ENCODE results near the gene ATXN10.

Gene ATXN10

DNA sequence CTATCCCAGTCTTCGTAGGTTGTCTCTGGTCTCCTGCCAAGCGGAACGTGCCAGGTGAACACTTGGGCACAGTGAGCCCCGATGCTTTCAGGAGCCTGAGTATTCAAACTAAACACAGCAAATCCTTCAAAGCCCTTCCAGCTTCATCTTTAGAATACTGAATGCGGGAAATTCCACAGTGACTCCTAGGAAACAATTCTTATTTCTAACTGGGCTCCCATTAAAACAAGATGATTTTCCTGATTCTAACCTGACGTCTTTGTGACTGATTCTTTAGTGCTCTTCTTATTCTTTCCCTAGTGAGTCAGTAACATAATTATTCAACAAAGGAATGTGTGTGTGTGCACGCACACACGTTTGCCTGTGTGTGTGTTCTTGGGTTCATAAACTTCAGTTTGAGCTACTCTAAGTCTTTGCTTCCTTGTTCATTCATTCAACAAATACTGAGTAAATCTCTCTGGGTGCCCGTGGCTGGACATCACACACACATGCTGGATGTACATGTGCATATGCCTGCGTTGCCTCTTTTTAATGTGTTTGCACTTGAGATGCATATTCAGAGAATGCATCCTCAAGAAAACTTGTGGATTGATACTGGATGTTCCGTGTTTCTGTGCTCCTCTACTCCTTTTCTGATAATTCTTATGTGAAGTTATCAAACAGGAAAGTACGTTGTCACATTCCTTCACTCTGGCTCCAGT, 170.8 kb downstream of the ATXN10 start:
- DNase-seq (ENCODE audit: extremely low spot score): no peak
- ChIA-PET POLR2A (no interaction called here), CTCF (no interaction called here)
- no peak for TF ChIP-seq SUZ12 (IDR thresholded peaks at IDR 0.05)
- TF ChIP-seq NFRKB (IDR thresholded peaks at IDR 0.05): no peak
- TF ChIP-seq ARNT (IDR thresholded peaks at IDR 0.05): no peak
- no peak for TF ChIP-seq FOXA1 (IDR thresholded peaks at IDR 0.05)

DNA sequence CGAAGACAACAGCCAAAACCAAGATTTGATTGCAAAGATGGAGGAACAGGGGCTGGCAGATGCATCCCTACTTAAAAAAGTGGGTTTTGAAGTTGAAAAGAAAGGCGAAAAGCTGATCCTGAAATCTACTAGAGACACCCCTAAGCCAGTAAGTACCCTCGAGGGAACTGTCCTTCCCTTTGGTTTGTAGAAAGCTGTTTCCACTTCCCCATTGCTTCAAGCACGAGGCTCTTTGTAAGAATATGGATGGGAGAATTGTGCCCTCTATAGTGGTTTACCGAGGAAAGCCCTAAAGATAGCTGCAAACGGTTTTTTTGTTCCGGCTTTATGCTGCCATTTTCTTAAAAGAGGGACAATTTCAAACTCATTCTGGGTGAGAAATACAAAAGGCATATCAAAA, 171.4 kb downstream of the ATXN10 start:
- TF ChIP-seq CTBP1 (IDR thresholded peaks at IDR 0.05; ENCODE audit: borderline replicate concordance) (no peak), ZNF384 (IDR thresholded peaks at IDR 0.05) (no peak), PKNOX1 (IDR thresholded peaks at IDR 0.05) (no peak), NFRKB (IDR thresholded peaks at IDR 0.05) (no peak), ARNT (IDR thresholded peaks at IDR 0.05) (no peak), ELF4 (IDR thresholded peaks at IDR 0.05) (no peak), FOXM1 (IDR thresholded peaks at IDR 0.05; ENCODE audit: borderline replicate concordance) (no peak), BHLHE40 (IDR thresholded peaks at IDR 0.05; ENCODE audit: borderline replicate concordance) (no peak), LEF1 (IDR thresholded peaks at IDR 0.05; ENCODE audit: borderline replicate concordance) (no peak), HDGF (IDR thresholded peaks at IDR 0.05; ENCODE audit: borderline replicate concordance) (no peak), FOXK2 (IDR thresholded peaks at IDR 0.05) (no peak), FOXA1 (IDR thresholded peaks at IDR 0.05) (no peak), TARDBP (IDR thresholded peaks at IDR 0.05) (no peak), SUZ12 (IDR thresholded peaks at IDR 0.05) (no peak)
- no peak for DNase-seq (ENCODE audit: extremely low spot score)
- CTCF ChIA-PET: no interaction called here

GRCh38 chr22:45843986-45844385, 172.4 kb downstream of the ATXN10 start:
- DNase-seq (ENCODE audit: extremely low spot score): no peak
- POLR2A ChIA-PET: no interaction called here
- CTCF ChIA-PET: interaction anchor here (0.7 kb wide), 1 partner anchor 20 kb away, joined by 3 read pairs; no protein-coding TSS in a partner anchor
- TF ChIP-seq BHLHE40 (IDR thresholded peaks at IDR 0.05; ENCODE audit: borderline replicate concordance): no peak
- TF ChIP-seq HDGF (IDR thresholded peaks at IDR 0.05; ENCODE audit: borderline replicate concordance): no peak
- TF ChIP-seq ZNF384 (IDR thresholded peaks at IDR 0.05): no peak
- no peak for TF ChIP-seq L3MBTL2 (conservative IDR thresholded peaks at IDR 0.05)
- no peak for TF ChIP-seq PKNOX1 (IDR thresholded peaks at IDR 0.05)
- no peak for TF ChIP-seq CTBP1 (IDR thresholded peaks at IDR 0.05; ENCODE audit: borderline replicate concordance)
- TF ChIP-seq TARDBP (IDR thresholded peaks at IDR 0.05): no peak
- no peak for TF ChIP-seq ARNT (IDR thresholded peaks at IDR 0.05)
- TF ChIP-seq SUZ12 (IDR thresholded peaks at IDR 0.05): no peak
- TF ChIP-seq FOXM1 (IDR thresholded peaks at IDR 0.05; ENCODE audit: borderline replicate concordance): no peak
- TF ChIP-seq ELF4 (IDR thresholded peaks at IDR 0.05): no peak

More for the DNA sequence above, 171.4 kb downstream of the ATXN10 start:
- POLR2A ChIA-PET: no interaction called here

DNA sequence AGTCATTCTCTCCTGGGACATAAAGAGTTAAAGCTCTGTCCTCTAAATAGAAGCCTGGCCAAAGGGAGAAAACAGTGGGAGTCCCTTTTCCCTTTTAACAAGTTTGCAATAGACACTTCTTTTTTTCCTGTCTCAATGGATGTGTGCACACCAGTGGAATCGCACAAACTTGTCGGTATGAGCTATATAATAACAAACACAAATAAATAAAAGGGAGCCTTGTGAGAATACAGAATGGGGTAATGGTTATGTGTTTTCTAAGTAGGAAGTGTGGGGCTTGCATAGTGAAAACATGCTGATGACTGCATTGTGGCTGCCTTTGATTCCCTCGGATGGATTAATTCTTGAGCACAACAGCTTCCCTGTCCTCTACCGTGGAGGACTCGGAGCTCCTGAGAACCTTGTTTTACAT, 173.4 kb downstream of the ATXN10 start:
- CTCF ChIA-PET: interaction anchor here (0.7 to 1.2 kb wide), 3 partner anchors 12 to 20 kb away, joined by 3 to 5 read pairs (median 4); no protein-coding TSS in a partner anchor

GRCh38 chr22:45846952-45847351, 175.3 kb downstream of the ATXN10 start:
- no peak for TF ChIP-seq CTBP1 (IDR thresholded peaks at IDR 0.05; ENCODE audit: borderline replicate concordance)
- no peak for TF ChIP-seq SP1 (IDR thresholded peaks at IDR 0.05)
- TF ChIP-seq L3MBTL2 (conservative IDR thresholded peaks at IDR 0.05): no peak
- TF ChIP-seq FOXM1 (IDR thresholded peaks at IDR 0.05; ENCODE audit: borderline replicate concordance): no peak
- no peak for TF ChIP-seq PKNOX1 (IDR thresholded peaks at IDR 0.05)
- TF ChIP-seq LEF1 (IDR thresholded peaks at IDR 0.05; ENCODE audit: borderline replicate concordance): no peak
- ChIA-PET POLR2A (no interaction called here), CTCF (no interaction called here)
- no peak for DNase-seq (ENCODE audit: extremely low spot score)

More for the DNA sequence above, 173.4 kb downstream of the ATXN10 start:
- no peak for TF ChIP-seq BHLHE40 (IDR thresholded peaks at IDR 0.05; ENCODE audit: borderline replicate concordance)
- no peak for TF ChIP-seq NFRKB (IDR thresholded peaks at IDR 0.05)
- no peak for TF ChIP-seq ZNF384 (IDR thresholded peaks at IDR 0.05)
- no peak for TF ChIP-seq HDGF (IDR thresholded peaks at IDR 0.05; ENCODE audit: borderline replicate concordance)
- no peak for TF ChIP-seq SP1 (IDR thresholded peaks at IDR 0.05)
- DNase-seq (ENCODE audit: extremely low spot score): no peak
- POLR2A ChIA-PET: no interaction called here

DNA sequence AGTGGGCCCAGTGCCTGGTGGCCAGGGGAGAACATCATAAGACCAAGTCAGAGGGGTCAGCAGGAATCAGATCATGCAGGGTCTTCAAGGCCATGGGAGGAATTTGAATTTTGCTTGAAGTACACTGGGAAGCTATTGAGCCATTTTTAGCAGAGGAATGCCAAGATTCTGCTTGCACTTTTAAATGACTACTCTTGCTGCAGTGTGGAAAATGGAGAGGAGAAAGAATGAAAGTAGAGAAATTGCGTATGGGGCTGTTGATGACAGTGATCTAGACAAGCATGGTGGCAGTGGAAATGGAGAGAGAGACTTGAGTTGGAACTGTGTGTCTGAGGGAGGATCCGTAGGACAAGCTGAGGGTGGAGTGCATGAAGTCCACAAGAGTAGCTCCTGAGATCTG, 177.3 kb downstream of the ATXN10 start:
- no peak for DNase-seq (ENCODE audit: extremely low spot score)
- TF ChIP-seq ZNF384 (IDR thresholded peaks at IDR 0.05) (no peak), BHLHE40 (IDR thresholded peaks at IDR 0.05; ENCODE audit: borderline replicate concordance) (no peak), NFRKB (IDR thresholded peaks at IDR 0.05) (no peak), CTBP1 (IDR thresholded peaks at IDR 0.05; ENCODE audit: borderline replicate concordance) (no peak)
- ChIA-PET POLR2A (no interaction called here), CTCF (no interaction called here)

DNA sequence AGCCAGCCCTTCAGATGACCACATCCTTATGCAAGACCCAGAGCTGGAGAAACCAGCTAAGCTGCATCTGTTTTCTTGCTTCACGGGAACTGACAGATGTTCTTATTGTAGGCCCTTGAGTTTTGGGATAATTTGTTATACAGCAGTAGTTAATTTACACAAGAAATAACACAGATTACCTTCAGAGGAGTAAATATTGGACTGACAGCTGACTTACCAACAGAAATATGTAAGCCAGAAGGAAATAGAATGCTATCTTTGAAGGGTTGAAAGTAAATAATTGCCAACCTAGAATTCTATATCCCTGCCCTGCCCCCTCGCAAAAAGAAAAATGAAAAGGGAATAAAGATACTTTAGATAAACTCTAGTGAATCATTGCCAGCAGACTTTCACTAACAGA, 181.2 kb downstream of the ATXN10 start:
- CTCF ChIA-PET: no interaction called here
- no peak for DNase-seq (ENCODE audit: extremely low spot score)
- POLR2A ChIA-PET: no interaction called here
- TF ChIP-seq SUZ12 (IDR thresholded peaks at IDR 0.05) (no peak), ZNF384 (IDR thresholded peaks at IDR 0.05) (no peak), TARDBP (IDR thresholded peaks at IDR 0.05) (no peak), FOXK2 (IDR thresholded peaks at IDR 0.05) (no peak), ARNT (IDR thresholded peaks at IDR 0.05) (no peak), PKNOX1 (IDR thresholded peaks at IDR 0.05) (no peak), L3MBTL2 (conservative IDR thresholded peaks at IDR 0.05) (no peak), CTBP1 (IDR thresholded peaks at IDR 0.05; ENCODE audit: borderline replicate concordance) (no peak), LEF1 (IDR thresholded peaks at IDR 0.05; ENCODE audit: borderline replicate concordance) (no peak), SP1 (IDR thresholded peaks at IDR 0.05) (no peak), FOXA1 (IDR thresholded peaks at IDR 0.05) (no peak), FOXM1 (IDR thresholded peaks at IDR 0.05; ENCODE audit: borderline replicate concordance) (no peak), NFRKB (IDR thresholded peaks at IDR 0.05) (no peak), BHLHE40 (IDR thresholded peaks at IDR 0.05; ENCODE audit: borderline replicate concordance) (no peak)
